ENCODE data around the gene ANK3.

Gene ANK3

GRCh38 chr10:60375293-60376004 is 14.2 kb downstream of the ANK3 start:
- no peaks in the 10 kb centered on the region for H3K27me3 ChIP-seq (ENCODE audit: control insufficient read depth in 1 of 2, insufficient read depth in 2 of 2, low read length in 2 of 2)
- no peaks in the 10 kb centered on the region for H3K9me3 ChIP-seq (ENCODE audit: low read length)
- no peak overlapping the region for H3K27ac ChIP-seq (ENCODE audit: low read depth, low read length)
- no peak overlapping the region for H3K9ac ChIP-seq (ENCODE audit: low read length)
- H3K4me1 ChIP-seq (ENCODE audit: insufficient read depth, low read length) = no peaks in the 10 kb centered on the region
- H3K36me3 ChIP-seq (ENCODE audit: insufficient read depth, low read length) = no peaks in the 10 kb centered on the region
- H3K4me3 ChIP-seq (ENCODE audit: low read depth in 1 of 2, low read length in 2 of 2) = no peak overlapping the region

GRCh38 chr10:60374836-60375235 is 14.8 kb downstream of the ANK3 start:
- H3K9ac ChIP-seq (ENCODE audit: low read length) = no peak overlapping the region
- no peaks in the 10 kb centered on the region for H3K9me3 ChIP-seq (ENCODE audit: low read length)
- H3K4me3 ChIP-seq (ENCODE audit: low read depth in 1 of 2, low read length in 2 of 2) = no peak overlapping the region
- H3K27me3 ChIP-seq (ENCODE audit: control insufficient read depth in 1 of 2, insufficient read depth in 2 of 2, low read length in 2 of 2) = no peaks in the 10 kb centered on the region
- no peaks in the 10 kb centered on the region for H3K4me1 ChIP-seq (ENCODE audit: insufficient read depth, low read length)
- H3K36me3 ChIP-seq (ENCODE audit: insufficient read depth, low read length) = no peaks in the 10 kb centered on the region
- H3K27ac ChIP-seq (ENCODE audit: low read depth, low read length) = no peak overlapping the region

GRCh38 chr10:60372436-60372835 is 17.2 kb downstream of the ANK3 start:
- Histone ChIP-seq H3K27ac (ENCODE audit: low read depth, low read length) (no peak overlapping the region), H3K9ac (ENCODE audit: low read length) (no peak overlapping the region), H3K9me3 (ENCODE audit: low read length) (no peaks in the 10 kb centered on the region), H3K27me3 (ENCODE audit: control insufficient read depth in 1 of 2, insufficient read depth in 2 of 2, low read length in 2 of 2) (no peaks in the 10 kb centered on the region), H3K4me1 (ENCODE audit: insufficient read depth, low read length) (no peaks in the 10 kb centered on the region), H3K4me3 (ENCODE audit: low read depth in 1 of 2, low read length in 2 of 2) (no peak overlapping the region), H3K36me3 (ENCODE audit: insufficient read depth, low read length) (no peaks in the 10 kb centered on the region)

GRCh38 chr10:60369547-60369930 is 20.1 kb downstream of the ANK3 start:
- no peak overlapping the region for H3K9ac ChIP-seq (ENCODE audit: low read length)
- no peak overlapping the region for H3K27ac ChIP-seq (ENCODE audit: low read depth, low read length)
- H3K9me3 ChIP-seq (ENCODE audit: low read length) = no peaks in the 10 kb centered on the region
- H3K4me1 ChIP-seq (ENCODE audit: insufficient read depth, low read length) = peaks cover 4% of the 10 kb centered on the region
- no peak overlapping the region for H3K4me3 ChIP-seq (ENCODE audit: low read depth in 1 of 2, low read length in 2 of 2)
- H3K27me3 ChIP-seq (ENCODE audit: control insufficient read depth in 1 of 2, insufficient read depth in 2 of 2, low read length in 2 of 2) = no peaks in the 10 kb centered on the region
- no peaks in the 10 kb centered on the region for H3K36me3 ChIP-seq (ENCODE audit: insufficient read depth, low read length)

GRCh38 chr10:60368875-60369546 is 20.7 kb downstream of the ANK3 start:
- no peaks in the 10 kb centered on the region for H3K9me3 ChIP-seq (ENCODE audit: low read length)
- H3K27ac ChIP-seq (ENCODE audit: low read depth, low read length) = no peak overlapping the region
- no peak overlapping the region for H3K4me3 ChIP-seq (ENCODE audit: low read depth in 1 of 2, low read length in 2 of 2)
- peaks cover 4% of the 10 kb centered on the region for H3K4me1 ChIP-seq (ENCODE audit: insufficient read depth, low read length)
- no peaks in the 10 kb centered on the region for H3K36me3 ChIP-seq (ENCODE audit: insufficient read depth, low read length)
- no peak overlapping the region for H3K9ac ChIP-seq (ENCODE audit: low read length)
- no peaks in the 10 kb centered on the region for H3K27me3 ChIP-seq (ENCODE audit: control insufficient read depth in 1 of 2, insufficient read depth in 2 of 2, low read length in 2 of 2)

- Histone ChIP-seq H3K9ac (ENCODE audit: low read length) (no peak overlapping the region), H3K27ac (ENCODE audit: low read depth, low read length) (no peak overlapping the region)
Observed at GRCh38 chr10:60367901-60368300, 21.8 kb downstream of the ANK3 start.

GRCh38 chr10:60367431-60367830 is 22.2 kb downstream of the ANK3 start:
- no peaks in the 10 kb centered on the region for H3K36me3 ChIP-seq (ENCODE audit: insufficient read depth, low read length)
- no peak overlapping the region for H3K27ac ChIP-seq (ENCODE audit: low read depth, low read length)
- H3K9ac ChIP-seq (ENCODE audit: low read length) = no peak overlapping the region
- H3K9me3 ChIP-seq (ENCODE audit: low read length) = no peaks in the 10 kb centered on the region
- no peak overlapping the region for H3K4me3 ChIP-seq (ENCODE audit: low read depth in 1 of 2, low read length in 2 of 2)
- H3K27me3 ChIP-seq (ENCODE audit: control insufficient read depth in 1 of 2, insufficient read depth in 2 of 2, low read length in 2 of 2) = no peaks in the 10 kb centered on the region
- H3K4me1 ChIP-seq (ENCODE audit: insufficient read depth, low read length) = peaks cover 4% of the 10 kb centered on the region

More at GRCh38 chr10:60367901-60368300, 21.8 kb downstream of the ANK3 start:
- no peaks in the 10 kb centered on the region for H3K9me3 ChIP-seq (ENCODE audit: low read length)
- no peak overlapping the region for H3K4me3 ChIP-seq (ENCODE audit: low read depth in 1 of 2, low read length in 2 of 2)
- H3K4me1 ChIP-seq (ENCODE audit: insufficient read depth, low read length) = peaks cover 4% of the 10 kb centered on the region
- no peaks in the 10 kb centered on the region for H3K36me3 ChIP-seq (ENCODE audit: insufficient read depth, low read length)
- no peaks in the 10 kb centered on the region for H3K27me3 ChIP-seq (ENCODE audit: control insufficient read depth in 1 of 2, insufficient read depth in 2 of 2, low read length in 2 of 2)

- no peaks in the 10 kb centered on the region for H3K36me3 ChIP-seq (ENCODE audit: insufficient read depth, low read length)
- no peaks in the 10 kb centered on the region for H3K9me3 ChIP-seq (ENCODE audit: low read length)
- H3K4me3 ChIP-seq (ENCODE audit: low read depth in 1 of 2, low read length in 2 of 2) = no peak overlapping the region
- no peak overlapping the region for H3K9ac ChIP-seq (ENCODE audit: low read length)
- no peak overlapping the region for H3K27ac ChIP-seq (ENCODE audit: low read depth, low read length)
- no peaks in the 10 kb centered on the region for H3K27me3 ChIP-seq (ENCODE audit: control insufficient read depth in 1 of 2, insufficient read depth in 2 of 2, low read length in 2 of 2)
- H3K4me1 ChIP-seq (ENCODE audit: insufficient read depth, low read length) = peaks cover 4% of the 10 kb centered on the region
Observed at GRCh38 chr10:60367024-60367423, 22.7 kb downstream of the ANK3 start.

GRCh38 chr10:60363187-60363586 is 26.5 kb downstream of the ANK3 start:
- Histone ChIP-seq H3K36me3 (ENCODE audit: insufficient read depth, low read length) (no peaks in the 10 kb centered on the region), H3K27ac (ENCODE audit: low read depth, low read length) (no peak overlapping the region), H3K27me3 (ENCODE audit: control insufficient read depth in 1 of 2, insufficient read depth in 2 of 2, low read length in 2 of 2) (no peaks in the 10 kb centered on the region), H3K9me3 (ENCODE audit: low read length) (no peaks in the 10 kb centered on the region), H3K9ac (ENCODE audit: low read length) (no peak overlapping the region), H3K4me1 (ENCODE audit: insufficient read depth, low read length) (peaks cover 4% of the 10 kb centered on the region), H3K4me3 (ENCODE audit: low read depth in 1 of 2, low read length in 2 of 2) (no peak overlapping the region)

- Histone ChIP-seq H3K27me3 (ENCODE audit: control insufficient read depth in 1 of 2, insufficient read depth in 2 of 2, low read length in 2 of 2) (no peaks in the 10 kb centered on the region), H3K4me3 (ENCODE audit: low read depth in 1 of 2, low read length in 2 of 2) (no peak overlapping the region), H3K9me3 (ENCODE audit: low read length) (no peaks in the 10 kb centered on the region), H3K9ac (ENCODE audit: low read length) (no peak overlapping the region), H3K36me3 (ENCODE audit: insufficient read depth, low read length) (no peaks in the 10 kb centered on the region), H3K27ac (ENCODE audit: low read depth, low read length) (no peak overlapping the region), H3K4me1 (ENCODE audit: insufficient read depth, low read length) (peaks cover 4% of the 10 kb centered on the region)
Observed at GRCh38 chr10:60362461-60362860, 27.2 kb downstream of the ANK3 start.

GRCh38 chr10:60359066-60359465 is 30.6 kb downstream of the ANK3 start:
- H3K4me1 ChIP-seq (ENCODE audit: insufficient read depth, low read length) = no peaks in the 10 kb centered on the region
- H3K4me3 ChIP-seq (ENCODE audit: low read depth in 1 of 2, low read length in 2 of 2) = no peak overlapping the region
- H3K9me3 ChIP-seq (ENCODE audit: low read length) = no peaks in the 10 kb centered on the region
- no peak overlapping the region for H3K9ac ChIP-seq (ENCODE audit: low read length)
- no peak overlapping the region for H3K27ac ChIP-seq (ENCODE audit: low read depth, low read length)
- H3K27me3 ChIP-seq (ENCODE audit: control insufficient read depth in 1 of 2, insufficient read depth in 2 of 2, low read length in 2 of 2) = no peaks in the 10 kb centered on the region
- H3K36me3 ChIP-seq (ENCODE audit: insufficient read depth, low read length) = no peaks in the 10 kb centered on the region

- H3K4me3 ChIP-seq (ENCODE audit: low read depth in 1 of 2, low read length in 2 of 2) = no peak overlapping the region
- no peaks in the 10 kb centered on the region for H3K36me3 ChIP-seq (ENCODE audit: insufficient read depth, low read length)
- no peak overlapping the region for H3K27ac ChIP-seq (ENCODE audit: low read depth, low read length)
- H3K9ac ChIP-seq (ENCODE audit: low read length) = no peak overlapping the region
- no peaks in the 10 kb centered on the region for H3K27me3 ChIP-seq (ENCODE audit: control insufficient read depth in 1 of 2, insufficient read depth in 2 of 2, low read length in 2 of 2)
- no peaks in the 10 kb centered on the region for H3K4me1 ChIP-seq (ENCODE audit: insufficient read depth, low read length)
- H3K9me3 ChIP-seq (ENCODE audit: low read length) = no peaks in the 10 kb centered on the region
Observed at GRCh38 chr10:60358282-60358681, 31.4 kb downstream of the ANK3 start.

Data from muscle layer of colon (tissue), 2 donors.